ENCODE measurements around the gene CHID1.

Gene CHID1

GRCh38 chr11:910589-911030, at the start of gene CHID1:
Gene CHID1 (minus strand): TSS chr11:910810. CDS start chr11:904816, 5,994 bp downstream.
- peak; percentile 86 for DNase-seq

GRCh38 chr11:959608-960007, 49.0 kb upstream of the CHID1 start:
- DNase-seq, result no peak

GRCh38 chr11:959027-959426, 48.4 kb upstream of the CHID1 start:
- no peak for DNase-seq

GRCh38 chr11:958101-958500, 47.5 kb upstream of the CHID1 start:
- no peak for DNase-seq

GRCh38 chr11:957212-957920, 46.8 kb upstream of the CHID1 start:
- no peak for DNase-seq

GRCh38 chr11:955154-956063, 44.8 kb upstream of the CHID1 start:
- DNase-seq, result no peak

- DNase-seq, result no peak
Measured at GRCh38 chr11:954392-955153, 44.0 kb upstream of the CHID1 start.

GRCh38 chr11:953512-953911, 42.9 kb upstream of the CHID1 start:
- DNase-seq, result no peak

GRCh38 chr11:952406-953385, 42.1 kb upstream of the CHID1 start:
- no peak for DNase-seq

- DNase-seq, result no peak
Measured at GRCh38 chr11:951507-951906, 40.9 kb upstream of the CHID1 start.

GRCh38 chr11:947744-948143, 37.1 kb upstream of the CHID1 start:
- no peak for DNase-seq

- no peak for DNase-seq
Measured at GRCh38 chr11:945986-946385, 35.4 kb upstream of the CHID1 start.

GRCh38 chr11:944711-945470, 34.3 kb upstream of the CHID1 start:
- no peak for DNase-seq

GRCh38 chr11:942823-943222, 32.2 kb upstream of the CHID1 start:
- no peak for DNase-seq

- DNase-seq, result no peak
Measured at GRCh38 chr11:940496-941135, 30.0 kb upstream of the CHID1 start.

GRCh38 chr11:937841-938261, 27.2 kb upstream of the CHID1 start:
- no peak for DNase-seq

- DNase-seq, result no peak
Measured at GRCh38 chr11:936199-936598, 25.6 kb upstream of the CHID1 start.

- DNase-seq, result no peak
Measured at GRCh38 chr11:934527-934926, 23.9 kb upstream of the CHID1 start.

- DNase-seq, result no peak
Measured at GRCh38 chr11:933936-934335, 23.3 kb upstream of the CHID1 start.

GRCh38 chr11:933142-933851, 22.7 kb upstream of the CHID1 start:
- no peak for DNase-seq
